Loucy (cell line): ENCODE measurements around the gene B3GALT5.

Source experiments
- H2AFZ ChIP-seq: fragments of 200-600 bp; sonication (generic); 2 replicates; pipeline ENCODE4 v1.6.0; 2016; ENCODE audit warnings: antibody characterized with exemption, mild to moderate bottlenecking, low read length, moderate library complexity
- H3F3A ChIP-seq: fragments of 200-600 bp; 2 replicates; pipeline ENCODE4 v1.6.0; 2016; ENCODE audit warnings: antibody characterized with exemption, low read depth, mild to moderate bottlenecking
- H3K27me3 ChIP-seq: fragments of 200-600 bp; sonication (generic); 2 replicates; pipeline ENCODE4 v1.6.1; 2014; ENCODE audit warnings: low read length, mild to moderate bottlenecking; ENCODE audit not compliant: insufficient read depth, poor library complexity, severe bottlenecking
- H3K36me3 ChIP-seq: fragments of 200-600 bp; sonication (generic); 2 replicates; pipeline ENCODE4 v1.6.1; 2016; ENCODE audit warnings: low read length; ENCODE audit not compliant: insufficient read depth
- H3K4me1 ChIP-seq: fragments of 200-600 bp; sonication (generic); 2 replicates; pipeline ENCODE4 v1.5.1; 2014; ENCODE audit warnings: low read length, mild to moderate bottlenecking; ENCODE audit not compliant: insufficient read depth, poor library complexity, severe bottlenecking
- H3K4me2 ChIP-seq: fragments of 200-600 bp; sonication (generic); 2 replicates; pipeline ENCODE4 v1.6.0; 2014; ENCODE audit warnings: antibody characterized with exemption, low read length, low read depth, mild to moderate bottlenecking; ENCODE audit not compliant: poor library complexity, severe bottlenecking
- H3K4me3 ChIP-seq: fragments of 200-600 bp; sonication (generic); 2 replicates; pipeline ENCODE4 v1.5.1; 2014; ENCODE audit warnings: low read length, mild to moderate bottlenecking, mixed read lengths; ENCODE audit not compliant: poor library complexity, severe bottlenecking
- H3K79me2 ChIP-seq: fragments of 200-600 bp; sonication (generic); 2 replicates; pipeline ENCODE4 v1.6.1; 2014; ENCODE audit warnings: low read length; ENCODE audit not compliant: insufficient read depth
- H3K9ac ChIP-seq: fragments of 200-600 bp; sonication (generic); 2 replicates; pipeline ENCODE4 v1.6.0; 2014; ENCODE audit warnings: mild to moderate bottlenecking, low read depth, low read length, moderate library complexity; ENCODE audit not compliant: poor library complexity, severe bottlenecking
- H3K9me2 ChIP-seq: fragments of 200-600 bp; sonication (generic); replicated peaks from 2 replicates; pipeline ENCODE4 v1.6.1; 2016; ENCODE audit warnings: low read depth, low read length, mixed read lengths
- H3K9me3 ChIP-seq: fragments of 200-600 bp; sonication (generic); 2 replicates; pipeline ENCODE4 v1.6.1; 2014; ENCODE audit warnings: mild to moderate bottlenecking, antibody characterized with exemption, low read length, low read depth; ENCODE audit not compliant: insufficient read depth
- H4K20me1 ChIP-seq: fragments of 200-600 bp; sonication (generic); 2 replicates; pipeline ENCODE4 v1.6.0; 2014; ENCODE audit warnings: antibody characterized with exemption, low read length, mild to moderate bottlenecking; ENCODE audit not compliant: insufficient read depth, poor library complexity, severe bottlenecking
- CTCF ChIP-seq: fragments of 200-600 bp; sonication (generic); conservative IDR thresholded peaks from 2 replicates; pipeline ENCODE4 v1.5.1; 2014; ENCODE audit warnings: mild to moderate bottlenecking, antibody characterized with exemption, low read length
- EZH2phosphoT487 ChIP-seq: fragments of 200-600 bp; IDR thresholded peaks from 2 replicates; pipeline ENCODE4 v1.6.1; 2018; ENCODE audit warnings: antibody characterized with exemption, mild to moderate bottlenecking, moderate library complexity, borderline replicate concordance

Gene B3GALT5

GRCh38 chr21:39694750-39695149, 82.0 kb downstream of the B3GALT5 start:
- H3K79me2 ChIP-seq = no peaks in the 10 kb centered on the region
- H3F3A ChIP-seq = no peaks in the 10 kb centered on the region
- H3K4me3 ChIP-seq = no peak overlapping the region
- no peaks in the 10 kb centered on the region for H3K36me3 ChIP-seq
- TF ChIP-seq CTCF = no peak
- TF ChIP-seq EZH2phosphoT487 = no peak
- no peaks in the 10 kb centered on the region for H4K20me1 ChIP-seq
- no peaks in the 10 kb centered on the region for H3K4me1 ChIP-seq
- no peaks in the 10 kb centered on the region; the same call in 1 of the 2 replicates for H3K9me3 ChIP-seq
- no peak overlapping the region for H3K4me2 ChIP-seq
- no peak overlapping the region for H3K9ac ChIP-seq
- no peaks in the 10 kb centered on the region for H3K27me3 ChIP-seq
- no peaks in the 10 kb centered on the region for H3K9me2 ChIP-seq
- no peak overlapping the region for H2AFZ ChIP-seq

GRCh38 chr21:39696196-39696595, 83.5 kb downstream of the B3GALT5 start:
- Histone ChIP-seq H3K4me2 (no peak overlapping the region), H3K9me3 (no peaks in the 10 kb centered on the region; the same call in 1 of the 2 replicates), H2AFZ (no peak overlapping the region), H3K36me3 (no peaks in the 10 kb centered on the region), H4K20me1 (no peaks in the 10 kb centered on the region), H3K9ac (no peak overlapping the region), H3K9me2 (no peaks in the 10 kb centered on the region), H3K79me2 (no peaks in the 10 kb centered on the region), H3F3A (no peaks in the 10 kb centered on the region), H3K4me3 (no peak overlapping the region), H3K27me3 (no peaks in the 10 kb centered on the region), H3K4me1 (no peaks in the 10 kb centered on the region)
- TF ChIP-seq CTCF = no peak
- no peak for TF ChIP-seq EZH2phosphoT487

GRCh38 chr21:39696618-39697017, 83.9 kb downstream of the B3GALT5 start:
- Histone ChIP-seq H3K79me2 (no peaks in the 10 kb centered on the region), H3K27me3 (no peaks in the 10 kb centered on the region), H3K9me3 (no peaks in the 10 kb centered on the region; the same call in 1 of the 2 replicates), H3K4me1 (no peaks in the 10 kb centered on the region), H2AFZ (no peak overlapping the region), H3K4me2 (no peak overlapping the region), H4K20me1 (no peaks in the 10 kb centered on the region), H3K9ac (no peak overlapping the region), H3F3A (no peaks in the 10 kb centered on the region), H3K4me3 (no peak overlapping the region), H3K9me2 (no peaks in the 10 kb centered on the region), H3K36me3 (no peaks in the 10 kb centered on the region)
- no peak for TF ChIP-seq CTCF
- no peak for TF ChIP-seq EZH2phosphoT487
